ENCODE data around the gene ZDHHC13. TPM values are rescaled to one million over a fixed set of nuclear protein-coding genes. Genes with fewer than 3 reads are reported as not detected.

Gene ZDHHC13
- total RNA-seq, 1 experiment from 2014 or later = 21.8 TPM

- TF ChIP-seq FOSL1 (IDR thresholded peaks at IDR 0.05; ENCODE audit: low read depth) = no peak
- TF ChIP-seq ZFX (IDR thresholded peaks at IDR 0.05) = no peak
- no peak for TF ChIP-seq SP1 (IDR thresholded peaks at IDR 0.05; ENCODE audit: low read depth)
- no peak for TF ChIP-seq MAX (IDR thresholded peaks at IDR 0.05)
Measured at GRCh38 chr11:19168090-19168489, 51.1 kb downstream of the ZDHHC13 start (continued).

- Histone ChIP-seq H4K20me1 (ENCODE audit: insufficient read depth) (no peaks in the 10 kb centered on the region), H3K9me3 (ENCODE audit: control insufficient read depth in 1 of 2, insufficient read depth in 1 of 2, low read depth in 1 of 2, low read length in 2 of 2) (no peaks in the 10 kb centered on the region), H3K27ac (ENCODE audit: low read depth, low read length) (no peak overlapping the region), H3K9ac (ENCODE audit: low read length) (no peak overlapping the region), H3K27me3 (ENCODE audit: insufficient read depth, low read length) (no peaks in the 10 kb centered on the region), H3K4me1 (ENCODE audit: control insufficient read depth in 1 of 2, insufficient read depth in 2 of 2, low read length in 2 of 2) (no peaks in the 10 kb centered on the region), H3K9me2 (ENCODE audit: insufficient read depth) (no peaks in the 10 kb centered on the region), H3K4me3 (replicated peaks in 1 of 2; ENCODE audit: low read depth in 1 of 2, low read length in 2 of 2) (no peak overlapping the region), H3K36me3 (ENCODE audit: control insufficient read depth in 1 of 2, insufficient read depth in 2 of 2, low read length in 2 of 2) (peaks cover 2 to 4% of the 10 kb centered on the region in 2 experiments; a peak in 2 of 4 replicates), H3K4me2 (ENCODE audit: low read length) (no peak overlapping the region), H3K79me2 (ENCODE audit: insufficient read depth, low read length) (no peaks in the 10 kb centered on the region), H2AFZ (ENCODE audit: low read depth, low read length, poor library complexity, severe bottlenecking) (no peak overlapping the region)
- TF ChIP-seq CBX3 (IDR thresholded peaks at IDR 0.05; ENCODE audit: low read depth) (no peak), SP1 (IDR thresholded peaks at IDR 0.05; ENCODE audit: low read depth) (no peak), SIN3A (IDR thresholded peaks at IDR 0.05; ENCODE audit: low read depth) (no peak), ZFX (IDR thresholded peaks at IDR 0.05) (no peak), EZH2 (IDR thresholded peaks at IDR 0.05) (no peak), ZBTB33 (IDR thresholded peaks at IDR 0.05; ENCODE audit: extremely low read depth, insufficient replicate concordance, low read length) (no peak), REST (IDR thresholded peaks at IDR 0.05; ENCODE audit: low read depth) (no peak)
- ChIA-PET CTCF (no interaction called here), POLR2A (no interaction called here), RAD21 (ENCODE audit: low non-redundant PET in 1 of 2, low total read pairs in 2 of 2, uncharacterized antibody in 2 of 2, unreplicated experiment in 2 of 2) (no interaction called here)
- ATAC-seq (no peak), DNase-seq (ENCODE audit: low read depth, low spot score) (no peak)
- intact Hi-C loops (cut with micrococcal nuclease) = no loop called here
- BruUV-seq (replicated peaks) = no TSS peak
Measured at GRCh38 chr11:19173004-19173689, 56.2 kb downstream of the ZDHHC13 start.

Data from HCT116 (cell line).